OCI-LY7 (cell line): Measurements from ENCODE around the gene SH3TC1. TPM values are rescaled to one million over a fixed set of nuclear protein-coding genes. Genes with fewer than 3 reads are reported as not detected.

ENCODE experiments used
- BruUV-seq: library from RNA; stranded (reverse); fragments of 400-500 nt; replicated peaks from 2 replicates; lab custom pipeline; 2021; lab: Mats Ljungman, UMichigan
- CTCF ChIA-PET: fragments of 300-600 bp; sonication (Branson Sonifier 250); formaldehyde crosslinking; loops from one replicate; lab custom pipeline; 2022; ENCODE audit warnings: antibody characterized with exemption; ENCODE audit not compliant: unreplicated experiment; lab: Charles Lee
- POLR2A ChIA-PET: fragments of 300-600 bp; sonication (Branson Sonifier 250); formaldehyde crosslinking; loops from one replicate; lab custom pipeline; 2022; ENCODE audit warnings: antibody characterized with exemption; lab: Charles Lee
- DNase-seq: peaks from one replicate; pipeline ENCODE4 v3.0.0-alpha.2; 2015; ENCODE audit warnings: low spot score
- H2AFZ ChIP-seq: fragments of 200-600 bp; sonication (generic), shearing (Covaris generic); 2 replicates; pipeline ENCODE4 v1.6.1; 2014; ENCODE audit warnings: mild to moderate bottlenecking, antibody characterized with exemption, low read length, moderate library complexity
- H3K27ac ChIP-seq: fragments of 200-600 bp; sonication (generic); 2 replicates; pipeline ENCODE4 v1.5.1; 2014; ENCODE audit warnings: mixed run types, low read depth, mild to moderate bottlenecking, moderate library complexity, low read length, inconsistent platforms; ENCODE audit not compliant: poor library complexity, severe bottlenecking
- H3K36me3 ChIP-seq: fragments of 200-600 bp; sonication (generic); 2 replicates; pipeline ENCODE4 v1.6.1; 2014; ENCODE audit warnings: mild to moderate bottlenecking, antibody characterized with exemption, low read length, moderate library complexity, mixed read lengths; ENCODE audit not compliant: insufficient read depth
- H3K4me1 ChIP-seq: fragments of 200-600 bp; sonication (generic); 2 replicates; pipeline ENCODE4 v1.5.1; 2014; ENCODE audit warnings: mild to moderate bottlenecking, low read length; ENCODE audit not compliant: insufficient read depth, poor library complexity, severe bottlenecking
- H3K4me2 ChIP-seq: fragments of 200-600 bp; sonication (generic); 2 replicates; pipeline ENCODE4 v1.6.1; 2014; ENCODE audit warnings: mild to moderate bottlenecking, low read length
- H3K4me3 ChIP-seq: fragments of 200-600 bp; sonication (generic); 2 replicates; pipeline ENCODE4 v1.5.1; 2014; ENCODE audit warnings: mild to moderate bottlenecking, low read depth, low read length; ENCODE audit not compliant: poor library complexity, severe bottlenecking
- H3K79me2 ChIP-seq: fragments of 200-600 bp; sonication (generic); 2 replicates; pipeline ENCODE4 v1.6.1; 2016; ENCODE audit warnings: low read depth, mild to moderate bottlenecking, low read length, moderate library complexity, mixed read lengths; ENCODE audit not compliant: insufficient read depth
- H3K9me2 ChIP-seq: fragments of 200-600 bp; sonication (generic); 2 replicates; pipeline ENCODE4 v1.6.1; 2016; ENCODE audit warnings: mild to moderate bottlenecking, low read length, mixed read lengths; ENCODE audit not compliant: insufficient read depth
- H3K9me3 ChIP-seq: fragments of 200-600 bp; sonication (generic); 2 replicates; pipeline ENCODE4 v1.6.1; 2014; ENCODE audit warnings: mild to moderate bottlenecking, mixed run types, low read length, mixed read lengths
- H4K20me1 ChIP-seq: fragments of 200-600 bp; sonication (generic); 2 replicates; pipeline ENCODE4 v1.6.1; 2014; ENCODE audit warnings: mild to moderate bottlenecking, antibody characterized with exemption, low read length, moderate library complexity, mixed read lengths; ENCODE audit not compliant: insufficient read depth
- EZH2phosphoT487 ChIP-seq: fragments of 200-600 bp; sonication (generic); IDR thresholded peaks from 2 replicates; pipeline ENCODE4 v1.6.1; 2018; ENCODE audit warnings: low read depth, borderline replicate concordance, mild to moderate bottlenecking, mixed run types, antibody characterized with exemption, low read length, moderate library complexity, mixed read lengths
- intact Hi-C: fragments of 100-400 bp; cut with micrococcal nuclease; formaldehyde crosslinking; loops from one replicate; pipeline ENCODE4 v1.10.0; 2022; ENCODE audit not compliant: unreplicated experiment
- total RNA-seq, 2 experiments: library from RNA; depleted of rRNA in 1 of 2; stranded (reverse); fragments of >200 nt in 1 of 2; shearing (Covaris generic) in 1 of 2; gene quantifications; 2 replicates each; pipeline ENCODE4 v1.2.3, GENCODE V29; 2014 to 2022
- TF ChIP-seq, protein P1 (sequence below): fragments of 200-600 bp; sonication (generic); conservative IDR thresholded peaks from 2 replicates; pipeline ENCODE4 v1.5.1; 2014; ENCODE audit warnings: mild to moderate bottlenecking, antibody characterized with exemption, low read length, moderate library complexity, mixed read lengths

Gene SH3TC1
- total RNA-seq, 2 experiments from 2014 or later = 17.5 to 42.4 TPM

DNA sequence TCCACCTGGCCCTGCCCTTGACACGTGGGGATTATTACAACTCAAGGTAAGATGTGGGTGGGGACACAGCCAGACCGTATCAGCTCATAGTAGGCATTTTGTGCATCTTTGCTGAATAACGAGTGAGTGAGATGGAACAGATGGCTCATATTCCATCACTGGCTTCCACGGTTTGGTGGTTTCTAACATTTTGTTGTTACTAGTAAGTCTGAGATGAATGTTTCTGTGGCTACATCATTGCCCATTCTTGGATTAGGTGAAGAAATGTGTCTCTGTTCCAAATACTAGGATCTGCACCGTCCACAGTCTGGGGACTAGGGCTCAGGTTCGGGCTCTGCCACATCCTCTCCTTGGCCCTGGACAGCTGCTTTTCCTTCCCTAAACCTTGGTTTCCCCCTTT, 44.0 kb upstream of the SH3TC1 start:
- ChIA-PET POLR2A (no interaction called here), CTCF (no interaction called here)
- H2AFZ ChIP-seq = no peak overlapping the region
- no peaks in the 10 kb centered on the region for H4K20me1 ChIP-seq
- no peaks in the 10 kb centered on the region for H3K9me2 ChIP-seq
- TF ChIP-seq, protein P1, sequence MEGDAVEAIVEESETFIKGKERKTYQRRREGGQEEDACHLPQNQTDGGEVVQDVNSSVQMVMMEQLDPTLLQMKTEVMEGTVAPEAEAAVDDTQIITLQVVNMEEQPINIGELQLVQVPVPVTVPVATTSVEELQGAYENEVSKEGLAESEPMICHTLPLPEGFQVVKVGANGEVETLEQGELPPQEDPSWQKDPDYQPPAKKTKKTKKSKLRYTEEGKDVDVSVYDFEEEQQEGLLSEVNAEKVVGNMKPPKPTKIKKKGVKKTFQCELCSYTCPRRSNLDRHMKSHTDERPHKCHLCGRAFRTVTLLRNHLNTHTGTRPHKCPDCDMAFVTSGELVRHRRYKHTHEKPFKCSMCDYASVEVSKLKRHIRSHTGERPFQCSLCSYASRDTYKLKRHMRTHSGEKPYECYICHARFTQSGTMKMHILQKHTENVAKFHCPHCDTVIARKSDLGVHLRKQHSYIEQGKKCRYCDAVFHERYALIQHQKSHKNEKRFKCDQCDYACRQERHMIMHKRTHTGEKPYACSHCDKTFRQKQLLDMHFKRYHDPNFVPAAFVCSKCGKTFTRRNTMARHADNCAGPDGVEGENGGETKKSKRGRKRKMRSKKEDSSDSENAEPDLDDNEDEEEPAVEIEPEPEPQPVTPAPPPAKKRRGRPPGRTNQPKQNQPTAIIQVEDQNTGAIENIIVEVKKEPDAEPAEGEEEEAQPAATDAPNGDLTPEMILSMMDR = no peak
- no peak for TF ChIP-seq EZH2phosphoT487
- H3K27ac ChIP-seq = no peak overlapping the region
- no peak overlapping the region for H3K4me3 ChIP-seq
- H3K36me3 ChIP-seq = no peaks in the 10 kb centered on the region
- BruUV-seq = no TSS peak
- intact Hi-C loops = no loop called here
- H3K4me1 ChIP-seq = peaks cover 14% of the 10 kb centered on the region
- H3K9me3 ChIP-seq = no peaks in the 10 kb centered on the region
- no peaks in the 10 kb centered on the region for H3K79me2 ChIP-seq
- no peak for DNase-seq
- H3K4me2 ChIP-seq = no peak overlapping the region

DNA sequence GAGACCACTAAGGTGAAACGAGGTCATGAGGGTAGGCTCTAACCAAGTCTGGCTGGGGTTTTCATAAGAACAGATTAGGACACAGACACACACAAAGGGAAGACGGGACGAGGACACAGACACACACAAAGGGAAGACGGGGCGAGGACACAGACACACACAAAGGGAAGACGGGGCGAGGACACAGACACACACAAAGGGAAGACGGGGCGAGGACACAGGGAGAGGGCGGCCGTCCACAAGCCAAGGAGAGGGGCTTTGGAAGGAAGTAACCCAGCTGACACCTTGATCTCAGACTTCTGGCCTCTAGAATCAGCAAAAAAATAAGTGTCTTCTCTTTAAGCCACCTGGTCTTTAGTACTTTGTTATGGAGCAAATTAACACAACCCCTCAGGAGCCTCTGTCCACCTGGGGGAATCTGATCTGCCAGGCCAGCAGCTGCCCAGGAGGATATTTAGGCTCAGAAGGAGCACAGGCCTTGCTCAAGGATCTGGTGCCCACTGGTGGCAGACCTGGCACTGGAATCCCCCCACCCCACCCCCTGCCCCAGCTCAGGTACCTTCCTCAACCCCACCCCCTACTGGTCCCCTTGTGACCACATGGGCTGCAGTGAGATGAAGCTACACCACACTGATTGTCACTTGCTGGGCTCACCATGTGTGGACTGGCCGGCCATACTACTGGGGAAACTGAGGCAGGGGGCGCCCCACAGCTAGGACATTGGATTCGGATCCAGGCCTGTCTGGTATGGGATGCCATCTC, 43.2 kb upstream of the SH3TC1 start:
- intact Hi-C loops = no loop called here

More for the DNA sequence above, 43.2 kb upstream of the SH3TC1 start:
- no TSS peak for BruUV-seq
- Histone ChIP-seq H4K20me1 (no peaks in the 10 kb centered on the region), H3K9me2 (no peaks in the 10 kb centered on the region), H2AFZ (no peak overlapping the region), H3K4me1 (peaks cover 14% of the 10 kb centered on the region), H3K79me2 (no peaks in the 10 kb centered on the region), H3K9me3 (no peaks in the 10 kb centered on the region), H3K4me2 (no peak overlapping the region), H3K27ac (no peak overlapping the region), H3K36me3 (no peaks in the 10 kb centered on the region), H3K4me3 (no peak overlapping the region)
- TF ChIP-seq, protein P1 = no peak
- no peak for TF ChIP-seq EZH2phosphoT487
- ChIA-PET POLR2A (no interaction called here), CTCF (interaction anchor here (0.6 kb wide), 1 partner anchor 674 kb away, joined by 3 read pairs; no protein-coding TSS in a partner anchor)
- no peak for DNase-seq
